Endothelial cell of umbilical vein (primary cell): ENCODE results near the gene SMC1B. TPM values are rescaled to one million over a fixed set of nuclear protein-coding genes. Genes with fewer than 3 reads are reported as not detected.
A peak's percentile ranks its signal among the peaks of the same experiment; 100 is the strongest.

Experiments used
- BruUV-seq: library from RNA; stranded (reverse); fragments of 400-500 nt; replicated peaks from 2 replicates; lab custom pipeline; 2021; lab: Mats Ljungman, UMichigan
- CTCF ChIA-PET: fragments of 300-600, 350-600 bp; sonication (Branson Sonifier 250); formaldehyde crosslinking; loops from one replicate; lab custom pipeline; 2021; ENCODE audit warnings: antibody characterized with exemption, inconsistent platforms; lab: Charles Lee
- POLR2A ChIA-PET: fragments of 300-600, 350-600 bp; sonication (Branson Sonifier 250); formaldehyde crosslinking; loops from one replicate; lab custom pipeline; 2021; ENCODE audit warnings: antibody characterized with exemption, inconsistent platforms; lab: Charles Lee
- DNase-seq: peaks from one replicate; pipeline ENCODE4 v3.0.0-alpha.2; 2011; ENCODE audit warnings: low read depth, low spot score
- FAIRE-seq: peaks from 2 replicates; lab custom pipeline; 2011; peaks lifted over from hg19 to GRCh38; lab: Jason Lieb, UNC
- H2AFZ ChIP-seq: 2 replicates; pipeline ENCODE4 v1.6.0; 2012; ENCODE audit warnings: low read depth, low read length, control low read depth, inconsistent platforms
- H3K27ac ChIP-seq: 2 replicates; pipeline ENCODE4 v1.5.1; 2011; ENCODE audit warnings: low read depth, mild to moderate bottlenecking, control low read depth, low read length, moderate library complexity; ENCODE audit not compliant: insufficient read depth
- H3K27me3 ChIP-seq, 2 experiments: 2 replicates each; pipeline versions ENCODE4 v1.6.0 to v1.6.1; 2011; ENCODE audit warnings: low read length in 2 of 2, mixed read lengths in 1 of 2; ENCODE audit not compliant: control insufficient read depth in 2 of 2, insufficient read depth in 2 of 2
- H3K36me3 ChIP-seq, 2 experiments: 2 replicates in 1 of 2; 3 replicates in 1 of 2; pipeline ENCODE4 v1.5.1; 2011; ENCODE audit warnings: low read length in 2 of 2, mild to moderate bottlenecking in 1 of 2, moderate library complexity in 1 of 2; ENCODE audit not compliant: control insufficient read depth in 2 of 2, insufficient read depth in 2 of 2; ENCODE audit errors: extremely low read depth in 1 of 2
- H3K4me1 ChIP-seq: 3 replicates; pipeline ENCODE4 v1.5.1; 2011; ENCODE audit warnings: mild to moderate bottlenecking, low read length; ENCODE audit not compliant: control insufficient read depth, insufficient read depth; ENCODE audit errors: extremely low read depth
- H3K4me2 ChIP-seq: 2 replicates; pipeline ENCODE4 v1.6.1; 2011; ENCODE audit warnings: low read length, control low read depth, mixed read lengths; ENCODE audit not compliant: insufficient read depth
- H3K4me3 ChIP-seq, 3 experiments: fragments of 200-600 bp in 1 of 3; sonication (generic), shearing (Covaris generic) in 1 of 3; replicated peaks in 1 of 3; 2 replicates each; pipeline ENCODE4 v1.5.1; 2011 to 2016; ENCODE audit warnings: control low read depth in 3 of 3, low read length in 3 of 3, mild to moderate bottlenecking in 2 of 3, inconsistent platforms in 1 of 3, low read depth in 1 of 3, moderate library complexity in 1 of 3; ENCODE audit not compliant: insufficient read depth in 1 of 3
- H3K79me2 ChIP-seq: 2 replicates; pipeline ENCODE4 v1.6.0; 2012; ENCODE audit warnings: low read length, inconsistent platforms; ENCODE audit not compliant: control insufficient read depth, insufficient read depth
- H3K9ac ChIP-seq: replicated peaks from 2 replicates; pipeline ENCODE3; 2011; ENCODE audit warnings: low read length, control low read depth; ENCODE audit not compliant: insufficient read depth; ENCODE audit errors: extremely low read depth
- H3K9me1 ChIP-seq: replicated peaks from 3 replicates; pipeline ENCODE4 v1.6.0; 2011; ENCODE audit warnings: mild to moderate bottlenecking, low read length; ENCODE audit not compliant: control insufficient read depth, insufficient read depth; ENCODE audit errors: extremely low read depth
- H3K9me3 ChIP-seq: replicated peaks from 2 replicates; pipeline ENCODE4 v1.5.1; 2012; ENCODE audit warnings: low read length, inconsistent platforms; ENCODE audit not compliant: control insufficient read depth, insufficient read depth
- H4K20me1 ChIP-seq: replicated peaks from 2 replicates; pipeline ENCODE3; 2011; ENCODE audit warnings: mild to moderate bottlenecking, low read length; ENCODE audit not compliant: control insufficient read depth, insufficient read depth; ENCODE audit errors: extremely low read depth
- CTCF ChIP-seq, 2 donors: IDR thresholded peaks; 1 replicate in 1 of 2; 2 replicates in 1 of 2; pipeline ENCODE4 v1.5.1; 2011; ENCODE audit warnings: low read length in 2 of 2, mild to moderate bottlenecking in 2 of 2, moderate library complexity in 2 of 2, control low read depth in 1 of 2, inconsistent platforms in 1 of 2, low read depth in 1 of 2; ENCODE audit not compliant: insufficient read depth in 1 of 2; ENCODE audit errors: extremely low read depth in 1 of 2
- EZH2 ChIP-seq: IDR thresholded peaks from 2 replicates; pipeline ENCODE4 v1.6.1; 2012; ENCODE audit warnings: borderline replicate concordance, low read depth, mild to moderate bottlenecking, moderate library complexity, low read length, inconsistent platforms; ENCODE audit not compliant: severe bottlenecking
- FOS ChIP-seq: IDR thresholded peaks from 2 replicates; pipeline ENCODE4 v1.6.1; 2011; ENCODE audit warnings: mild to moderate bottlenecking, low read length, moderate library complexity, borderline replicate concordance; ENCODE audit not compliant: insufficient read depth
- GATA2 ChIP-seq: IDR thresholded peaks from 2 replicates; pipeline ENCODE4 v1.7.0; 2011; ENCODE audit warnings: low read depth, mild to moderate bottlenecking, moderate library complexity, mixed read lengths, low read length; ENCODE audit not compliant: insufficient read length, insufficient read depth
- JUN ChIP-seq: IDR thresholded peaks from 2 replicates; pipeline ENCODE4 v1.6.1; 2011; ENCODE audit warnings: borderline replicate concordance, low read depth; ENCODE audit not compliant: insufficient read length, insufficient read depth
- MAX ChIP-seq: IDR thresholded peaks from 2 replicates; pipeline ENCODE4 v1.6.1; 2011; ENCODE audit not compliant: insufficient read depth, insufficient read length
- MYC ChIP-seq: IDR thresholded peaks from one replicate; pipeline ENCODE4 v1.6.1; 2011; ENCODE audit warnings: mild to moderate bottlenecking, low read depth, low read length
- POLR2A ChIP-seq: IDR thresholded peaks from 2 replicates; pipeline ENCODE4 v1.6.1; 2012; ENCODE audit warnings: low read depth, mild to moderate bottlenecking, control low read depth, low read length
- POLR2AphosphoS5 ChIP-seq: IDR thresholded peaks from 2 replicates; pipeline ENCODE4 v1.6.1; 2012; ENCODE audit warnings: low read depth, mild to moderate bottlenecking, control low read depth, low read length, moderate library complexity; ENCODE audit not compliant: insufficient read depth
- dilution Hi-C: fragments of 300-500 bp; cut with MboI; formaldehyde crosslinking; loops from one replicate; pipeline ENCODE4 v1.15.0; 2019; ENCODE audit warnings: low sequenced_read_pairs; ENCODE audit not compliant: extremely low pct_ligation_motif_present
- intact Hi-C: fragments of 100-400 bp; cut with micrococcal nuclease; formaldehyde crosslinking; loops from one replicate; pipeline ENCODE4 v1.10.0; 2022
- polyA plus RNA-seq, 4 experiments: library from polyadenylated mRNA; depleted of rRNA in 3 of 4; stranded (reverse) in 3 of 4; unstranded in 1 of 4; fragments of >200 nt; gene quantifications; 2 replicates each; pipeline versions ENCODE4 v1.2.1 to v1.2.3, GENCODE V29; 2011 to 2012; ENCODE audit warnings: missing spikeins in 1 of 4
- total RNA-seq: library from RNA; stranded (reverse); gene quantifications from 2 replicates; pipeline ENCODE4 v1.2.3, GENCODE V29; 2021

SMC1B gene
- total and polyA plus RNA-seq, 2 donors (not counting 3 experiments of a cell fraction or from before 2014, with no cell fraction given) = 0.07 TPM; not detected in 1

GRCh38 chr22:45316796-45317526, 96.4 kb downstream of the SMC1B start:
- Histone ChIP-seq H3K36me3 (peaks cover 0 to 2% of the 10 kb centered on the region in 2 experiments), H3K9ac (peak overlapping the region; percentile 96), H3K4me2 (peak overlapping the region; percentile 80), H3K9me3 (no peaks in the 10 kb centered on the region), H4K20me1 (no peaks in the 10 kb centered on the region), H3K27me3 (no peaks in the 10 kb centered on the region), H3K27ac (peak overlapping the region; percentile 99), H3K4me3 (no peak overlapping the region), H3K9me1 (no peaks in the 10 kb centered on the region), H3K79me2 (peaks cover 63% of the 10 kb centered on the region), H2AFZ (no peak overlapping the region), H3K4me1 (peaks cover 33% of the 10 kb centered on the region)
- intact Hi-C loops = loop anchor here (1.0 to 10.0 kb wide), 4 partner anchors 50 to 1292 kb away; partner anchors contain the start of gene PARVB
- DNase-seq (no peak), FAIRE-seq (no peak)
- ChIA-PET POLR2A (interaction anchor here (1.4 kb wide), 1 partner anchor 18 kb away, joined by 4 read pairs; no protein-coding TSS in a partner anchor), CTCF (interaction anchor here (0.7 to 2.6 kb wide), 14 partner anchors 9 to 121 kb away, joined by 3 to 22 read pairs (median 4); partner anchors contain the start of genes RIBC2 and SMC1B)
- no peak for TF ChIP-seq JUN
- no peak for TF ChIP-seq POLR2AphosphoS5
- TF ChIP-seq GATA2 = no peak
- no peak for TF ChIP-seq MYC
- TF ChIP-seq POLR2A = no peak
- TF ChIP-seq FOS = no peak
- no peak for TF ChIP-seq CTCF (IDR thresholded peaks at IDR 0.05; ENCODE audit: extremely low read depth in 1 of 2, insufficient read depth in 1 of 2, low read depth in 1 of 2, low read length in 2 of 2)
- no peak for TF ChIP-seq MAX
- no peak for TF ChIP-seq EZH2
- dilution Hi-C loops = no loop called here
- no TSS peak for BruUV-seq
